GM12874 (cell line): Measurements from ENCODE around the gene BANF1.

Experiments
- TF ChIP-seq, protein P1 (sequence below): IDR thresholded peaks from 2 replicates; pipeline ENCODE4 v1.5.1; 2011; ENCODE audit warnings: low read depth, mild to moderate bottlenecking, control low read depth, low read length, moderate library complexity; ENCODE audit not compliant: insufficient read depth

The BANF1 gene

DNA sequence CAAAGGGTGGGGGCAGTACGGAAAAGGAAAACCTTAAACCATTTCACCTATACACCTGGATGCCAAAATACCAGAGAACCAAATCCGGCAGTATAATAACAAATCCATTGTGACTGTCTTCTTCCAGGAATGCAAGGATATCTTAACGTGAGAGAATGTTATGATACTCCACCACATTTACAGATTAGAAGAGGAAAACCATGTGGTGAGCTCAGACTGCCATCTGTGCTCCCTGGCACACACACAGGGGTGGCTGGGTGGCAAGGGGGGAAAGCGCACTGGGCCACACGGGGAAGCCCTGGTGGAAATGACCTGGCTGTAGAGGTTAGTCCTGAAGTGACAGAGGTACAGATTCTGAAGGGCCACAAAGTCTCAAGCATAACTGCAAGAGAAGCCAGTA lies 10.2 kb upstream of the BANF1 start:
- TF ChIP-seq, protein P1, sequence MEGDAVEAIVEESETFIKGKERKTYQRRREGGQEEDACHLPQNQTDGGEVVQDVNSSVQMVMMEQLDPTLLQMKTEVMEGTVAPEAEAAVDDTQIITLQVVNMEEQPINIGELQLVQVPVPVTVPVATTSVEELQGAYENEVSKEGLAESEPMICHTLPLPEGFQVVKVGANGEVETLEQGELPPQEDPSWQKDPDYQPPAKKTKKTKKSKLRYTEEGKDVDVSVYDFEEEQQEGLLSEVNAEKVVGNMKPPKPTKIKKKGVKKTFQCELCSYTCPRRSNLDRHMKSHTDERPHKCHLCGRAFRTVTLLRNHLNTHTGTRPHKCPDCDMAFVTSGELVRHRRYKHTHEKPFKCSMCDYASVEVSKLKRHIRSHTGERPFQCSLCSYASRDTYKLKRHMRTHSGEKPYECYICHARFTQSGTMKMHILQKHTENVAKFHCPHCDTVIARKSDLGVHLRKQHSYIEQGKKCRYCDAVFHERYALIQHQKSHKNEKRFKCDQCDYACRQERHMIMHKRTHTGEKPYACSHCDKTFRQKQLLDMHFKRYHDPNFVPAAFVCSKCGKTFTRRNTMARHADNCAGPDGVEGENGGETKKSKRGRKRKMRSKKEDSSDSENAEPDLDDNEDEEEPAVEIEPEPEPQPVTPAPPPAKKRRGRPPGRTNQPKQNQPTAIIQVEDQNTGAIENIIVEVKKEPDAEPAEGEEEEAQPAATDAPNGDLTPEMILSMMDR: no peak

DNA sequence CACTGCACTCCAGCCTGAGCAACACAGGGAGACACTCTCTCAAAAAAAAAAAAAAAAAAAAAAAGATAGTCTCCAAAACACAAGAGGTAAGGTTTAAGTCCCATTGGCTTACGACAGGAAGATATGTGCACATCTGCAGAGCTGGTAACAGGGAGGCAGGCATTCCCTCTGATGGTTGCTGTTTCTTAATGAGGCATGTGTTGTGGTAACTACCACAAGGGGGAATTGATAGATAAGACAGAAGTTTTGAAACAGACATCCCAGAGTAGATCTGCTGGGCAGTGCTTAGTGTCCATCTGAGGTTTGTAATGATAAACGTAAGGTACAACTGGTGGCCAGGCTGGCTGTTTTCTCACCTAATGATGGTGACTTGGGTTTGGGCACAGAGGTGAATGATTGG lies 5.0 kb upstream of the BANF1 start:
- TF ChIP-seq, protein P1: no peak

DNA sequence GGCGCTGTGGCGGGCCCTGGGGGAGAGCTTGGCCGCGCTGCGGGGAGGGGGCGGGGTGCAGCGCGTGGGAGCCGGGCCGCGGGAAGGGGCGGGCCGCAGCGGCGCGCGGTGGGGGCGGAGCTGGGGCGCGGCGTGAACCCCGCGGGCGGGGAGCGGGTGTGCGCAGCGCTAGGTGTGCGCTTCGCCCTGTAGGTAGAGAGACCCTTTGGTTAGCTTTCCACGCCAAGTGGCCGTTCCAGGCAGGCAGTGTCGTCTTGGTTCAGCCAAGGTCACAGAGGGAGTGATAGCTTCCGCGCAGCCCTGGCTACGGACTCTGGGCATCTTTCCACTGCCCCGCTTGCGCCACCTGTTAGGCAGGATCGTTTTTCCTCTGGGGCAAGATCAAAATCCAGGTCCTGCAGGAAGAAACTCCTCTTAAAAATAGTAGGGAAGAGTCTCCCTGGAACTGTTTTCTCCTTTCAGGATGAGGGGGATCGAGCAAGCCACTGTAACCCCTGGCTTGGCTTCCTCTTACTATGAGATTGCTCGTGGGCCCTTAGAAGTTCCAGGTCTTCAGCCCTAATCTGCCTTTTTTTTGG lies 434 bp downstream of the BANF1 start:
- TF ChIP-seq, protein P1: no peak

DNA sequence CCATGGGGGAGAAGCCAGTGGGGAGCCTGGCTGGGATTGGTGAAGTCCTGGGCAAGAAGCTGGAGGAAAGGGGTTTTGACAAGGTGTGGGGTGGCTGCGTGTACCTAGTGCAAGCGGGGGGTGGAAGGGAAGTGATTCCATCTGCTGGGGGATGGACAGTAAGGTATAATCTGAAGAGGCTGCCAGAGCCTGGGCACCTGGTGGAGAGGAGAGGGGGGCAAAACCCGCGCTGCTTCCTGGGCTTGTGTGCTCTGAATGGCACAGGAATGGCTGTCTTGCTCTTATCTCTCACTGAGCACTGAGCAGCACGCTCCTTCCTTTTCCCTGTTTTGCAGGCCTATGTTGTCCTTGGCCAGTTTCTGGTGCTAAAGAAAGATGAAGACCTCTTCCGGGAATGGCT lies 988 bp downstream of the BANF1 start:
- TF ChIP-seq, protein P1: no peak

DNA sequence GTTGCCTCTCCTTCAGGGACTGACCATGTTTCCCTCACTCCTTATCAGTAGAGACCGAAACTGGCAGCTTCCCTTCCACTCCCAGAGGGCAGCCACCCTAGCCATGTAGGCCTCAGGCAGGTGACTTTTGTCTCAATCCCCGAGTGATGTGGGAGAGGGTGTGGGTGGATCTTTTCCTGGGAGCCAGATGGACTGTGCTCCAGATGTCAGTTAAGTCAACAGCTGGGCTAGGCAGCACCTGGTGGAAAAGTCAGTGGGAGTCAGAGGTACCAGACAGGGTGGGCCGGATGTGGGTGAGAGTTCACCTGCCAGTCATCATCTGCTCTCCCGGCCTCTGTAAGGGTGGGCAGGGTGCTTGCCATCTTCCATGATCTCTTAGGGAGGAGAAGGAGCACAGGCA lies 1.9 kb downstream of the BANF1 start:
- TF ChIP-seq, protein P1: no peak

DNA sequence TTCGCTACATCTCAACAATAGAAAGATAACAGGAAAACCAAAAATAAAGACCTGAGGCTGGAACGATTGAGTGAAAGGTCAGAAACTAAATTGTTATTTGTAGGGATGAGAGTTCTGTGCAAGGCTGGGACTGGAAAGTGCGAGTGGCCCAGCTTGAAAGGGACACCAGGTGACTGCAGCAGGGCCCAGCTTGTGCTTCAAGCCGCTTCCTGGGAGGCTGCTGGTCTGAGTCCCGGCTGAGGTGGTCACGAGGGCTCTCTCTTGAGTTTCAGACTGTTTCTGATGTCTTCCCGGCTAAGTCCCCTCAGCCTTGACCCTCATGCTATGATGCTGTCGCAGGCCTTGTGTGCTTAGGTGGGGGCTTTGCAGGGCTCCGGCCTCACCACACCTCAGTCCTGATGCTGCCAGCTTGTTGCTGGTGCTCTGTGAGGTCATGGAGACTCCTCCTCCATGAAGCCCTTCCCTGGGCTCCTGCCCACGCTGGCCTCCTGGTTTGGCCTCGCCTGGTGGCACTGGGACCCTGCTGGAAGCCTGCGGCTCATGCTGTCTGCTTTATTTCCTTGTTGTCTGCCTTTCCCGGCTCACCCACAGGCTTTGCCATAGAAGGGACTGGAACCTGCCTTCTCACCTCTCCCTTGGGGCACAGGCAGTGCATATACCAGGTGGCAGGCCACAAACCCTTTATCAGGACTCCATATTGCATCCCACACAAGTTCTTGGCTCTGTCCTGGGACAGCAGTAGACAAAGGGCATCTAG lies 4.0 kb downstream of the BANF1 start:
- TF ChIP-seq, protein P1: no peak

DNA sequence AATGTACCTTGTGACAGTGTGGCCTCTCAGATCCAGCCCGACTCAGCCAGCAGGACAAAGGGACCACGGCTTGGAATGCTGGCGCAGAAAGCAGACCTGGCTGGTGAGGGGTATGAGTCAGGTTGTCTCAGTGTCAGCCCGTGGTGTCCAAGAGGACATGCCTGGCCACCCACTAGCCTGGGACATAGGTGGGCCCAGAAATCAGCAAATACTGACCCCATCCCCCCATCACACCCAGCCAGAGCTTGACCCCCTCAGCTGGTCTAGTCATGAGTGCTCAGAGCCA lies 4.5 kb downstream of the BANF1 start:
- TF ChIP-seq, protein P1: no peak
